Cortex of kidney (tissue), 1 donor: ENCODE measurements around the gene GPR37L1.
"Not testable (repeated sequence)": the region's sequence is repeated elsewhere in the genome, so short reads cannot be mapped to it uniquely, and the experiment has no call there.

Source experiments
- DNase-seq: peaks from one replicate; lab custom pipeline; 2025; lab: John Stamatoyannopoulos, UW

The GPR37L1 gene

DNA sequence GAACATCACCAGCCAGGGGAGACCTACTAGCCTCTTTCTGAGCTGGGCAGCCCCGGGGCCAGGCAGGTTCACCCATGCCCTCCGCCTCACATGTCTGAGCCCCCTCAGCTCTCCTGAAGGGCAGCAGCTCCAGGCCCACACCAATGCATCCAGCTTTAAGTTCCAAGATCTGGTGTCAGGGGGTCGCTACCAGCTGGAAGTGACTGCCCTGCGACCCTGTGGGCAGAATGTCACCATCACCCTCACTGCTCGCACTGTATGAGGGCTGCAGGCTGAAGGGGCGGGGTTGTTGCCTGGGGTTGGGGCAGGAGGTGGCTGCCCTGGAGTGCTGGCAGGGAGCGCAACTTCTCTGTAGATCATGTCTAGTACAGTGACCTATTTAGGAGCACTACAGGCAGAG lies 46.1 kb downstream of the GPR37L1 start:
- DNase-seq: no peak

- no peak for DNase-seq
Observed at GRCh38 chr1:202170726-202171125, 48.0 kb downstream of the GPR37L1 start.

- DNase-seq: no peak
Observed at GRCh38 chr1:202171292-202172014, 48.7 kb downstream of the GPR37L1 start.

DNA sequence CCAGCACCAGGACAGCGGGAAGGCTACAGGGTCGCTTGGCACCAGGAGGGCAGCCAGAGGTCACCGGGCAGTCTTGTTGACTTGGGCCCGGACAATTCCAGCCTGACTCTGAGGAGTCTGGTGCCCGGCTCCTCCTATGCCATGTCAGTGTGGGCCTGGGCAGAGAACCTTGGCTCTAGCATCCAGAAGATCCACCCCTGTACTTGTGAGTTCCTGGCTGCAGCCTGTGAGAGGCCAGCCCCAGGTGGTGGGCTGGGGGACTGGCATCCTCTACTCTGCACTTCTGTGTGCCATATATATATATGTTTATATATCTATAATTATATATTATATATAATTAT lies 49.3 kb downstream of the GPR37L1 start:
- DNase-seq: no peak

DNA sequence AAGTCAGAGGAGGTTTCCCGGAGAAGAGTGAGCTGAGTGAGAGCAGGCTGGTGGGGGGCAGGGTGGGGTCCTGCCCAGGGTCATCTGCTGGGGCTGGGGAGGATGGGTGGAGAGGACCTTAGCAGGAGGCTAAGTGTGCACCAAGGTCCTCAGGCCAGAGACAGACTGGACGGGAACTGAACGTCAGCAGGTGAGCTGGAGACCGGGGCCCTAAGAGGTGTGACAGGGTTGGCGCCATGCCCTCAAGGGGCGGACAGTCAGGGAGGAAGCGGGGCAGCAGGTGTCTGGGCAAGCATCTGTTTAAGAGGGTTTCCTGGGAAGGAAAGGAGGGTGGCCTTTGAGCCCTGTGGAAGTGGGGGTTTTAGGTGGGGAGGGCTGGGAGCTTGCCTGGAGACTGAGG lies 51.3 kb downstream of the GPR37L1 start:
- DNase-seq: no peak

GRCh38 chr1:202176949-202177927 lies 54.5 kb downstream of the GPR37L1 start:
- DNase-seq: no peak

DNA sequence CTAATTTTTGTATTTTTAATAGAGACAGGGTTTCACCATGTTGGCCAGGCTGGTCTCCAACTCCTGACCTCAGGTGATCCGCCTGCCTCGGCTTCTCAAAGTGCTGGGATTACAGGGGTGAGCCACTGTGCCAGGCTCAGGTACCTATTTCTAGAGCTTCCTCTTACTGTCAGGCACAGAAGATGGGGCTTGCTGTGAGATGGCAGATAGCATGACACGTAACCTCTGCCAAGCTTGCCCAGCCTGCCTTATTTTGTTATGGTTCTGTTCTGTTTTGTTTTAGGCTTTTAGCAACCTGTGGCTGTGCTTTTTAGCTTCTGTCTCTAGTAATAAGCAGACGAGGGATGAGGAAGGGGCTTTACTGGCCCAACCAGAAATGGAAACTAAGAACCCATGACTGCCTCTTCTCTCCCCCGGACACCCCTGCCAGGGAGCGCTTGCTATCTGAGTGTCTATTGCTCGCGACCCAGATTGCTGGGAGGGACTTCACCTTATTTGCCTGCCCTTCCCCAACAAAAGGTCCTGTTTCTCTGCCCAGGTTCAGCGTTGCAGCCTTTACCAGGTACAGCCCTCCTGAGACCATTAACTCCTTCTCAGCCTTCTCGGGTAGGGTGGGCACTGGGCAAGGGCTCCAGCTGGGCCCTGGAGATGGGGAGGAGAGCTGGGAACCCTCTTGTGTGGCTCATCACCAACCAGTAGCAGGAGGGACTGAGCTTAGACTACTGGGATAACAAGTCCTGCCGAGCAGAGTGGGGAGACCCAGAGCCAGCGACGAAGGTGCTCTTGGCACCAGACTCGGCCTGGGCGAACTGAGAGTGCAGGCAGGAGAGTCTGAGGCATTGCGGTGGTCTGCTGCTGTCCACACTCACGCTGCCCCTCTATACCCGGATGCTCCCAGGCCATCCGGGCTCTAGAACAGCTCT lies 57.4 kb downstream of the GPR37L1 start:
- DNase-seq: no peak

DNA sequence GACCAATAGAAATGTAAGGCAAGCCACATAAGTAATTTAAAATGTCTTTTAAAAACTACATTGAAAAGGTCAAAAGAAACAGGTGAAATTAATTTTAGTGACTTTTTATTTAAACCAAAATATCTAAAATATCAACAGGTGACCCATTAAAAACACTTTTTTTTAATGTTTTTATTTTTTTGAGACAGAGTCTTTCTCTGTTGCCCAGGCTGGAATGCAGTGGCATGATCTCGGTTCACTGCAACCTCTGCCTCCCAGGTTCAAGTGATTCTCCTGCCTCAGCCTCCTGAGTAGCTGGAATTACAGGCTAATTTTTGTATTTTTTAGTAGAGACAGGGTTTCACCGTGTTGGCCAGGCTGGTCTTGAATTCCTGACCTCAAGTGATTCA lies 58.0 kb downstream of the GPR37L1 start:
- DNase-seq: not testable (repeated sequence)

- DNase-seq: no peak
Observed at GRCh38 chr1:202181586-202181985, 58.9 kb downstream of the GPR37L1 start.

DNA sequence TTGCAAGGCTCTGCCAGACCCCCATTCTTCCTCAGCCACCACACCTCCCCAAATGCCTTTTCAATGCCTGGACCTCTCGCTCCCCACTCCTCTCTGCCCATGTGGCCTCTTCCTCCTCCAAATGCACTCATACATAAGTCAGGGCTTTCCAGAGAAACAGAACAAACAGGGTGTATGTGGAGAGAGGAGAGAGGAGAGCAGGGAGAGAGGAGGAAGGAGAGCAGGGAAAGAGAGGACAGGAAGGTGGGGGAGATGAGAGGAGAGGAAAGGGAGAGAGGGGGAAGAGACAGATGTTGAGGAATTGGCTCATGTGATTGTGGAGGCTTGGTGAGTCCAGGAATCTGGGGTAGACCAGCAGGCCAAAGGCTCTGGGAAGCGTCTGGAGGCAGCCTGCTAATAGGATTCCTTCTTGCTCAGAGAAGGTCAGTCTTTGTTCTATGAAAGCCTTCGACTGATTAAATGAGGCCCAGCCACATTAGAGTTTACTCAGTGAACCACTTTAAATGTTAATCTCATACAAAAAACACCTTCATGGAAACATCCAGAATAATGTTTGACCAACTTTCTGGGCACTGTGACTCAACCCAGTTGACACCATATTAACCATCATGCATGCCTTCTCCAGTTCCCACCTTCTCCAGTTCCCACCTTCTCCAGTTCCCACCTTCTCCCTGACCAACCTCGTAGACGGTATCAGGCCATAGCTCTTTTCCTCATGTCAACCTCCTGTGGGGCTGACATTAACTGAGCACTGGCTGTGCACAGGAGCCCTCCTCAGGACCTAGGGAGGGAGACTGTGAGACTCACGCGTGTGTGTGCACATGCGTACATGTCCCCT lies 59.5 kb downstream of the GPR37L1 start:
- no peak for DNase-seq
